HepG2 (cell line): ENCODE measurements around the gene LHPP. TPM values are rescaled to one million over a fixed set of nuclear protein-coding genes. Genes with fewer than 3 reads are reported as not detected.

Experiments
- ATAC-seq: fragments of 200-7000 bp; cut with Tn5 transposase; 3 replicates; pipeline ENCODE4 v1.9.1; 2020; ENCODE audit warnings: mild to moderate bottlenecking, moderate library complexity
- BruUV-seq: library from RNA; stranded (reverse); fragments of 400-500 nt; replicated peaks from 2 replicates; lab custom pipeline; 2021; lab: Mats Ljungman, UMichigan
- CTCF ChIA-PET: fragments of 300-600 bp; formaldehyde crosslinking; extraction: SDS; loops from one replicate; lab custom pipeline; 2021; ENCODE audit warnings: low total read pairs, inconsistent platforms, low intra/inter-chr PET ratio; lab: Yijun Ruan, JAX
- POLR2A ChIA-PET: fragments of 350-600 bp; sonication (Branson Sonifier 250); formaldehyde crosslinking; loops from one replicate; lab custom pipeline; 2020; ENCODE audit warnings: antibody characterized with exemption, inconsistent platforms; lab: Yijun Ruan, JAX
- DNase-seq: peaks from one replicate; pipeline ENCODE4 v3.0.0-alpha.2; 2015; ENCODE audit warnings: low spot score
- FAIRE-seq: peaks from 3 replicates; lab custom pipeline; 2011; peaks lifted over from hg19 to GRCh38; lab: Jason Lieb, UNC
- H2AFZ ChIP-seq: one replicate; pipeline ENCODE4 v1.6.1; 2011; ENCODE audit warnings: low read length, inconsistent platforms
- H3K27ac ChIP-seq: fragments of 300-600 bp; 3 replicates; pipeline ENCODE4 v1.8.0; 2011; ENCODE audit warnings: mixed run types, mild to moderate bottlenecking, mixed read lengths, low read length, inconsistent platforms; ENCODE audit not compliant: insufficient read depth; ENCODE audit errors: extremely low read length
- H3K27me3 ChIP-seq, 2 experiments: fragments of 200-600 bp in 1 of 2; 2 replicates in 1 of 2; 3 replicates in 1 of 2; pipeline versions ENCODE4 v1.6.0 to v1.8.0; 2011; ENCODE audit warnings: low read length in 2 of 2, mild to moderate bottlenecking in 2 of 2, moderate library complexity in 2 of 2, inconsistent platforms in 1 of 2; ENCODE audit not compliant: insufficient read depth in 2 of 2, control insufficient read depth in 1 of 2
- H3K36me3 ChIP-seq, 2 experiments: fragments of 200-600 bp in 1 of 2; replicated peaks in 1 of 2; 2 replicates in 1 of 2; 3 replicates in 1 of 2; pipeline versions ENCODE4 v1.5.1 to v1.8.0; 2011; ENCODE audit warnings: low read length in 2 of 2, inconsistent platforms in 1 of 2; ENCODE audit not compliant: insufficient read depth in 2 of 2, control insufficient read depth in 1 of 2
- H3K4me1 ChIP-seq: 2 replicates; pipeline ENCODE4 v1.5.1; 2012; ENCODE audit warnings: low read length, inconsistent platforms; ENCODE audit not compliant: insufficient read depth
- H3K4me2 ChIP-seq: 2 replicates; pipeline ENCODE4 v1.6.0; 2011; ENCODE audit warnings: low read depth, low read length, inconsistent platforms
- H3K4me3 ChIP-seq, 3 experiments: fragments of 200-600 bp in 1 of 3; sonication (generic), shearing (Covaris generic) in 1 of 3; replicated peaks in 1 of 3; 2 replicates each; pipeline ENCODE4 v1.5.1; 2011 to 2016; ENCODE audit warnings: low read length in 3 of 3, inconsistent platforms in 2 of 3, low read depth in 2 of 3, mild to moderate bottlenecking in 2 of 3, control low read depth in 1 of 3, mixed read lengths in 1 of 3; ENCODE audit not compliant: insufficient read depth in 1 of 3
- H3K79me2 ChIP-seq: one replicate; pipeline ENCODE4 v1.6.1; 2011; ENCODE audit warnings: low read length, inconsistent platforms; ENCODE audit not compliant: insufficient read depth
- H3K9ac ChIP-seq: 2 replicates; pipeline ENCODE4 v1.6.0; 2011; ENCODE audit warnings: mild to moderate bottlenecking, low read depth, low read length, inconsistent platforms; ENCODE audit not compliant: insufficient read depth
- H3K9me3 ChIP-seq: 2 replicates; pipeline ENCODE4 v1.5.1; 2012; ENCODE audit warnings: mild to moderate bottlenecking, low read length
- H4K20me1 ChIP-seq: 2 replicates; pipeline ENCODE4 v1.6.0; 2011; ENCODE audit warnings: inconsistent platforms, mild to moderate bottlenecking, low read length, moderate library complexity; ENCODE audit not compliant: insufficient read depth
- HDAC1 ChIP-seq: sonication (generic); formaldehyde crosslinking; IDR thresholded peaks from 2 replicates; pipeline ENCODE4 v1.5.1; 2020; ENCODE audit warnings: mild to moderate bottlenecking, missing genetic modification reagents
- SOX5 ChIP-seq: IDR thresholded peaks from 2 replicates; pipeline ENCODE4 v1.6.1; 2016; ENCODE audit warnings: borderline replicate concordance
- SRSF9 ChIP-seq: fragments of 200-400 bp; formaldehyde crosslinking; IDR thresholded peaks from 2 replicates; pipeline ENCODE4 v1.6.1; 2018; ENCODE audit warnings: borderline replicate concordance, mild to moderate bottlenecking, low read depth, low read length; ENCODE audit not compliant: insufficient read depth, poor library complexity, severe bottlenecking
- ZNF12 ChIP-seq: sonication (generic); formaldehyde crosslinking; IDR thresholded peaks from 2 replicates; pipeline ENCODE4 v1.5.0; 2020; ENCODE audit warnings: missing genetic modification reagents
- ZNF558 ChIP-seq: sonication (generic); formaldehyde crosslinking; IDR thresholded peaks from 2 replicates; pipeline ENCODE4 v1.9.0; 2022; ENCODE audit warnings: mild to moderate bottlenecking, missing genetic modification reagents, borderline replicate concordance
- ZNF652 ChIP-seq: IDR thresholded peaks from 2 replicates; pipeline ENCODE4 v1.6.1; 2016; ENCODE audit warnings: low read depth, borderline replicate concordance
- WGBS: methylation state at CpG from one replicate; pipeline ENCODE4 v1.1.6; 2017; ENCODE audit warnings: low lambda C conversion rate; 5-methylcytosine and 5-hydroxymethylcytosine counted together
- in situ Hi-C: cut with HindIII; loops from 2 replicates; pipeline ENCODE4 v1.10.0; 2017; ENCODE audit warnings: low pct_unique_long_range_greater_than_20kb; ENCODE audit not compliant: extremely low pct_ligation_motif_present
- intact Hi-C: fragments of 100-400 bp; cut with micrococcal nuclease; formaldehyde crosslinking; loops from one replicate; pipeline ENCODE4 v1.10.0; 2022; ENCODE audit not compliant: unreplicated experiment
- polyA plus RNA-seq, 8 experiments: library from polyadenylated mRNA; depleted of rRNA in 3 of 8; stranded (reverse) in 7 of 8; unstranded in 1 of 8; fragments of >200 nt; fragmentation: Illumina TruSeq in 4 of 8; extraction: Trizol in 4 of 8; gene quantifications; 2 replicates each; pipeline versions ENCODE4 v1.2.1 to v1.2.3, GENCODE V29; 2011 to 2016; ENCODE audit warnings: low read depth in 4 of 8, missing spikeins in 1 of 8, mixed read lengths in 1 of 8; ENCODE audit not compliant: insufficient read depth in 1 of 8
- total RNA-seq, 5 experiments: library from RNA; depleted of rRNA; stranded (reverse); fragments of >200 nt; fragmentation: Illumina TruSeq; extraction: Trizol; gene quantifications; 2 replicates each; pipeline ENCODE4 v1.2.3, GENCODE V29; 2016; ENCODE audit warnings: low read depth in 1 of 5

The LHPP gene
- total and polyA plus RNA-seq, 2 of the 13 experiments (the other 11 are each of a cell fraction or from before 2014, with no cell fraction given) = 5.2 to 13.1 TPM

DNA sequence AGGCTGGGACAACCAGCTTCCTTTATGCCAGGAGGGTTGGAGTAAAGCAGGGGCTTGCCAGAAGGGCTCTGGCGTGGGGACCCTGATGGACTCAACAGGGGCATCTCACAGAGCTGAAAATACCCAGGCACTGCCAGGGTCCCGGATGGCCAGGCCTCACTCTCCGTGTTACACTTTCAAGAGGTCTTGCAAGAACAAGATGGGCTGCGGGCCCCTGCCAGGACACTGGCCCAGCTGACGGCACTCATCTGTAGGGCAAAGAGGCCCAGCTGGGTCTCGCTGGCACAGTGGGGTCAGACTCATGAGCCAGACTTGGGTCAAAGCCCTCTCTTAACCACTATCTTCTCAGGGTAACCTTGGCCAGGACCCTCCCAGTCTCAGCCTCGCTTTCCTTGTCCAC, 191.7 kb downstream of the LHPP start:
- BruUV-seq = no TSS peak
- no peak for DNase-seq
- Histone ChIP-seq H3K4me2 (no peak overlapping the region), H3K9ac (no peak overlapping the region), H4K20me1 (no peaks in the 10 kb centered on the region), H3K4me1 (peaks cover 29% of the 10 kb centered on the region), H3K9me3 (no peaks in the 10 kb centered on the region), H3K4me3 (no peak overlapping the region), H3K27me3 (no peaks in the 10 kb centered on the region), H3K36me3 (peaks cover 0 to 5% of the 10 kb centered on the region in 2 experiments; a peak in 2 of 5 replicates), H3K27ac (no peak overlapping the region), H3K79me2 (no peaks in the 10 kb centered on the region), H2AFZ (no peak overlapping the region)
- in situ Hi-C loops (no loop called here), intact Hi-C loops (no loop called here)
- CTCF ChIA-PET = no interaction called here
- TF ChIP-seq SOX5 (no peak), ZNF12 (no peak), ZNF652 (no peak), SRSF9 (no peak), HDAC1 (CRISPR knock-in tag) (no peak)
- 67% methylated on average over 3 of the region's 7 CpGs for WGBS
- POLR2A ChIA-PET = no interaction called here
- FAIRE-seq = no peak
- no peak for ATAC-seq

DNA sequence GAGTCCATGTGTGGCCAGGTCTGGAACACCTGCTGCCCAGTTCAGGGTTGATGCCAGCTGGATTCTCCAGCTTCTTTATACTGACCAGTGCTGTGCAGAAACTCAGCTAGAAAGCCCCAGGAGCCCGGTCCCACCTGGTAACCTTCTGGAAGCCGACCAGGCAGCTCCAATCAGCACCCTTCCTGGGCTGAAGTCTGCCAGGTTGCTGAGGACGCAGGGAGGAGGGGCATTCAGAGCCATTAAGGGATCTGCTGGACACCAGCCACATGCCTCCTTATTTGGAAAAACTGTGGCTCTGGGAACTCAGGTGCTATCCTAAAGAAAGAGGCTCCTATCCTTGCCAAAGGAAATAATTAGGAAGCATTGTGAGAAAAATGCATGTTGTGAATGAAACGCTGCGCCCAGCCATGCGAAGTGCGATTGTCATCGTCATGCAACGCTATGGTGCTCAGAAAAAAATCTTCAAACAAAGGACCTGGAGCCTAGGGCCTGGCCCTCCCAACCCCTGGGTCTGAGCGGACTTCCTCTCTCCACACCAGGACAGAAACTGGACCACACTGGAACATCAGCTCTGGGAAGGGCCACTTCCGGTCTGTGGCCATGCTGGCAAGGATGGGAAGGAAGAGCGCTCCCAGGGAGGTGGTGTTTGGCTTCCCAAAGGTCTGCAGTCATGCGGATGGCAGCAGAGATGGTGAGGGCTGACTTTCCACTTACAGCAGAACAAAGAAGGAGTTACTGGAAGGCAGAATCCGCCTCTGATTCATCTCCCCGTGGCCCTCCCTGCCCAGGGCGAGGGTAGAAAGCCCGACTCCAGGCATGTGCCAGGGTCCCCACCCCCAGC, 192.4 kb downstream of the LHPP start:
- ATAC-seq (no peak), DNase-seq (no peak), FAIRE-seq (no peak)
- Histone ChIP-seq H4K20me1 (no peaks in the 10 kb centered on the region), H3K4me2 (no peak overlapping the region), H3K36me3 (peaks cover 0 to 5% of the 10 kb centered on the region in 2 experiments; a peak in 2 of 5 replicates), H3K27ac (no peak overlapping the region), H3K9ac (no peak overlapping the region), H3K79me2 (no peaks in the 10 kb centered on the region), H3K4me1 (peaks cover 29% of the 10 kb centered on the region), H2AFZ (no peak overlapping the region), H3K27me3 (no peaks in the 10 kb centered on the region), H3K9me3 (no peaks in the 10 kb centered on the region), H3K4me3 (no peak overlapping the region)
- 94% methylated on average over 15 of the region's 17 CpGs for WGBS
- intact Hi-C loops (no loop called here), in situ Hi-C loops (no loop called here)
- no TSS peak for BruUV-seq
- POLR2A ChIA-PET = no interaction called here
- CTCF ChIA-PET = no interaction called here
- TF ChIP-seq ZNF558 (CRISPR knock-in tag) = no peak
